SKM-1 treated with dmso at 0.1 percent for 144 hours (cell line): Measurements from ENCODE around the gene MORN5.
A peak's percentile ranks its signal among the peaks of the same experiment; 100 is the strongest.

Experiments
- DNase-seq: peaks from one replicate; lab custom pipeline; 2025; ENCODE audit not compliant: unreplicated experiment; lab: John Stamatoyannopoulos, UW

MORN5 gene

GRCh38 chr9:122124528-122124927 is 35.2 kb upstream of the MORN5 start:
- DNase-seq, result no peak

- DNase-seq, result peak; percentile 55
These were observed 34.6 kb upstream of the MORN5 start for GRCh38 chr9:122125158-122125508.

GRCh38 chr9:122125509-122126330 is 34.0 kb upstream of the MORN5 start:
- no peak for DNase-seq

GRCh38 chr9:122126331-122127261 is 33.1 kb upstream of the MORN5 start:
- DNase-seq, result no peak

GRCh38 chr9:122127396-122127798 is 32.3 kb upstream of the MORN5 start:
- DNase-seq, result no peak

GRCh38 chr9:122128007-122128968 is 31.4 kb upstream of the MORN5 start:
- no peak for DNase-seq

- DNase-seq, result no peak
These were observed 30.8 kb upstream of the MORN5 start for GRCh38 chr9:122128969-122129343.

- no peak for DNase-seq
These were observed 29.7 kb upstream of the MORN5 start for GRCh38 chr9:122129969-122130368.

GRCh38 chr9:122130837-122131236 is 28.9 kb upstream of the MORN5 start:
- DNase-seq, result no peak

- no peak for DNase-seq
These were observed 28.2 kb upstream of the MORN5 start for GRCh38 chr9:122131401-122132001.

GRCh38 chr9:122132539-122132938 is 27.2 kb upstream of the MORN5 start:
- DNase-seq, result no peak

GRCh38 chr9:122133263-122133983 is 26.3 kb upstream of the MORN5 start:
- DNase-seq, result no peak

GRCh38 chr9:122133984-122134535 is 25.6 kb upstream of the MORN5 start:
- no peak for DNase-seq

- no peak for DNase-seq
These were observed 24.7 kb upstream of the MORN5 start for GRCh38 chr9:122134822-122135528.

GRCh38 chr9:122135529-122135859 is 24.2 kb upstream of the MORN5 start:
- DNase-seq, result no peak

- DNase-seq, result no peak
These were observed 21.0 kb upstream of the MORN5 start for GRCh38 chr9:122138560-122139268.

GRCh38 chr9:122140368-122141193 is 19.1 kb upstream of the MORN5 start:
- DNase-seq, result no peak

- no peak for DNase-seq
These were observed 18.0 kb upstream of the MORN5 start for GRCh38 chr9:122141671-122142070.
